ENCODE data around the gene GAS6.

DNA sequence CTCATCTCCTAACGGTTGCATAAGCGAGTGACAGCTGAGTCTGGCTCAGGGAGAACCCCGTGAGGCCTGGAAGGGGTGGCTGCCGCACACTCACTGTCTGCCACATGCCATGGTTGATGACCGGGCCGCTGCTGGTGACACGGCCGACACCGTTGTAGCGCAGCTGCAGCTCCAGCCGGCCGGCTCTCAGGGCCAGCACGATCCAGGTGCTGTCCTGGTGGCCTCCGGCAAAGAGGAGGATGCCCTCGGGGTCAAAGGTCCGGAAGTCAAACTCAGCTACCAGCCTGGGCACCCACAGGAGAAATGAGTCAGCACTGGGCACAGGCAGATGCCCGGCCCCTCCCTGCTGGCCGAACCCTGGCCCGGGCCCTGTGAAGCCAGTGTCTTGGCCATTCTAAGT, 31.7 kb downstream of the GAS6 start:
- TF ChIP-seq, protein P1, sequence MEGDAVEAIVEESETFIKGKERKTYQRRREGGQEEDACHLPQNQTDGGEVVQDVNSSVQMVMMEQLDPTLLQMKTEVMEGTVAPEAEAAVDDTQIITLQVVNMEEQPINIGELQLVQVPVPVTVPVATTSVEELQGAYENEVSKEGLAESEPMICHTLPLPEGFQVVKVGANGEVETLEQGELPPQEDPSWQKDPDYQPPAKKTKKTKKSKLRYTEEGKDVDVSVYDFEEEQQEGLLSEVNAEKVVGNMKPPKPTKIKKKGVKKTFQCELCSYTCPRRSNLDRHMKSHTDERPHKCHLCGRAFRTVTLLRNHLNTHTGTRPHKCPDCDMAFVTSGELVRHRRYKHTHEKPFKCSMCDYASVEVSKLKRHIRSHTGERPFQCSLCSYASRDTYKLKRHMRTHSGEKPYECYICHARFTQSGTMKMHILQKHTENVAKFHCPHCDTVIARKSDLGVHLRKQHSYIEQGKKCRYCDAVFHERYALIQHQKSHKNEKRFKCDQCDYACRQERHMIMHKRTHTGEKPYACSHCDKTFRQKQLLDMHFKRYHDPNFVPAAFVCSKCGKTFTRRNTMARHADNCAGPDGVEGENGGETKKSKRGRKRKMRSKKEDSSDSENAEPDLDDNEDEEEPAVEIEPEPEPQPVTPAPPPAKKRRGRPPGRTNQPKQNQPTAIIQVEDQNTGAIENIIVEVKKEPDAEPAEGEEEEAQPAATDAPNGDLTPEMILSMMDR (IDR thresholded peaks at IDR 0.05) = no peak
- no peak for TF ChIP-seq POLR2A (IDR thresholded peaks at IDR 0.05)

Measured in adrenal gland (tissue), 5 donors.